SH-SY5Y (cell line): ENCODE measurements around the gene CYLD.

Experiments
- GATA2 ChIP-seq: IDR thresholded peaks from 2 replicates; pipeline ENCODE4 v1.6.1; 2011; ENCODE audit warnings: mild to moderate bottlenecking, low read depth, low read length
- GATA3 ChIP-seq: IDR thresholded peaks from 2 replicates; pipeline ENCODE4 v1.6.1; 2011; ENCODE audit warnings: low read depth, mild to moderate bottlenecking, low read length, moderate library complexity

GRCh38 chr16:50812876-50813466, 71.1 kb downstream of the CYLD start:
- TF ChIP-seq GATA2, result no peak
- no peak for TF ChIP-seq GATA3
